ENCODE results near the gene APLP2. TPM values are rescaled to one million over a fixed set of nuclear protein-coding genes. Genes with fewer than 3 reads are reported as not detected.

Gene APLP2
- total RNA-seq, 3 donors from 2014 or later (not counting 1 experiment from before 2014, with no cell fraction given), result 99.8 to 119 (median 116) TPM

- no peak for TF ChIP-seq CTCF (IDR thresholded peaks at IDR 0.05)
- no peaks in the 10 kb centered on the region for H3K27me3 Mint-ChIP-seq (ENCODE audit: low read depth in 2 of 2)
- H3K27ac Mint-ChIP-seq, result peak overlapping the region; percentile 4
- Histone ChIP-seq H3K36me3 (ENCODE audit: control insufficient read depth, insufficient read depth, low read length) (no peaks in the 10 kb centered on the region), H3K27me3 (ENCODE audit: control insufficient read depth, insufficient read depth, low read length) (no peaks in the 10 kb centered on the region), H3K9me3 (ENCODE audit: control insufficient read depth, insufficient read depth, low read length) (no peaks in the 10 kb centered on the region), H3K27ac (ENCODE audit: low read length) (no peak overlapping the region), H3K4me1 (ENCODE audit: control insufficient read depth, insufficient read depth, low read length) (no peaks in the 10 kb centered on the region), H3K4me3 (ENCODE audit: low read length) (no peak overlapping the region)
- no peaks in the 10 kb centered on the region for H3K36me3 Mint-ChIP-seq
- intact Hi-C loops (cut with micrococcal nuclease), result no loop called here
- H3K4me3 Mint-ChIP-seq, result no peak overlapping the region
- DNase-seq, result no peak
- WGBS (ENCODE audit: insufficient coverage), result 69% methylated on average over 2 of the region's 4 CpGs
- peaks cover 32 to 42% of the 10 kb centered on the region in 2 donors for H3K4me1 Mint-ChIP-seq
- H3K9me3 Mint-ChIP-seq, result no peaks in the 10 kb centered on the region
- peak in 1 of 3 donors; percentile 53 for ATAC-seq
These were observed 24.9 kb downstream of the APLP2 start for GRCh38 chr11:130094614-130095013.

GRCh38 chr11:130095326-130095725 lies 25.6 kb downstream of the APLP2 start:
- H3K27me3 Mint-ChIP-seq (ENCODE audit: low read depth in 2 of 2), result no peaks in the 10 kb centered on the region
- Histone ChIP-seq H3K4me1 (ENCODE audit: control insufficient read depth, insufficient read depth, low read length) (no peaks in the 10 kb centered on the region), H3K27me3 (ENCODE audit: control insufficient read depth, insufficient read depth, low read length) (no peaks in the 10 kb centered on the region), H3K4me3 (ENCODE audit: low read length) (no peak overlapping the region), H3K27ac (ENCODE audit: low read length) (no peak overlapping the region), H3K36me3 (ENCODE audit: control insufficient read depth, insufficient read depth, low read length) (no peaks in the 10 kb centered on the region), H3K9me3 (ENCODE audit: control insufficient read depth, insufficient read depth, low read length) (no peaks in the 10 kb centered on the region)
- H3K4me3 Mint-ChIP-seq, result no peak overlapping the region
- peak overlapping the region in 1 of 2 donors; percentile 4 for H3K27ac Mint-ChIP-seq
- 63% methylated on average over 1 of the region's 1 CpG for WGBS (ENCODE audit: insufficient coverage)
- no peak for DNase-seq
- no peaks in the 10 kb centered on the region for H3K9me3 Mint-ChIP-seq
- no peaks in the 10 kb centered on the region for H3K36me3 Mint-ChIP-seq
- ATAC-seq, result no peak
- TF ChIP-seq CTCF (IDR thresholded peaks at IDR 0.05), result no peak
- peaks cover 30 to 45% of the 10 kb centered on the region in 2 donors for H3K4me1 Mint-ChIP-seq
- intact Hi-C loops (cut with micrococcal nuclease), result no loop called here

GRCh38 chr11:130096042-130096441 lies 26.3 kb downstream of the APLP2 start:
- Mint-ChIP-seq H3K36me3 (no peaks in the 10 kb centered on the region), H3K27me3 (ENCODE audit: low read depth in 2 of 2) (no peaks in the 10 kb centered on the region), H3K4me1 (peaks cover 30 to 50% of the 10 kb centered on the region in 2 donors), H3K4me3 (no peak overlapping the region), H3K9me3 (no peaks in the 10 kb centered on the region), H3K27ac (no peak overlapping the region)
- Histone ChIP-seq H3K9me3 (ENCODE audit: control insufficient read depth, insufficient read depth, low read length) (no peaks in the 10 kb centered on the region), H3K36me3 (ENCODE audit: control insufficient read depth, insufficient read depth, low read length) (no peaks in the 10 kb centered on the region), H3K27me3 (ENCODE audit: control insufficient read depth, insufficient read depth, low read length) (no peaks in the 10 kb centered on the region), H3K4me1 (ENCODE audit: control insufficient read depth, insufficient read depth, low read length) (no peaks in the 10 kb centered on the region), H3K27ac (ENCODE audit: low read length) (no peak overlapping the region), H3K4me3 (ENCODE audit: low read length) (no peak overlapping the region)
- WGBS (ENCODE audit: insufficient coverage), result 97% methylated on average over 2 of the region's 2 CpGs
- no peak for TF ChIP-seq CTCF (IDR thresholded peaks at IDR 0.05)
- ATAC-seq, result no peak
- intact Hi-C loops (cut with micrococcal nuclease), result no loop called here
- no peak for DNase-seq

- Histone ChIP-seq H3K36me3 (ENCODE audit: control insufficient read depth, insufficient read depth, low read length) (no peaks in the 10 kb centered on the region), H3K9me3 (ENCODE audit: control insufficient read depth, insufficient read depth, low read length) (no peaks in the 10 kb centered on the region), H3K27me3 (ENCODE audit: control insufficient read depth, insufficient read depth, low read length) (no peaks in the 10 kb centered on the region), H3K27ac (ENCODE audit: low read length) (no peak overlapping the region), H3K4me3 (ENCODE audit: low read length) (no peak overlapping the region), H3K4me1 (ENCODE audit: control insufficient read depth, insufficient read depth, low read length) (no peaks in the 10 kb centered on the region)
- no peak for TF ChIP-seq CTCF (IDR thresholded peaks at IDR 0.05)
- Mint-ChIP-seq H3K4me3 (no peak overlapping the region), H3K4me1 (peaks cover 30 to 50% of the 10 kb centered on the region in 2 donors), H3K27ac (no peak overlapping the region), H3K9me3 (no peaks in the 10 kb centered on the region), H3K27me3 (ENCODE audit: low read depth in 2 of 2) (no peaks in the 10 kb centered on the region), H3K36me3 (no peaks in the 10 kb centered on the region)
- intact Hi-C loops (cut with micrococcal nuclease), result no loop called here
- DNase-seq, result no peak
- 90% methylated on average over 2 of the region's 2 CpGs for WGBS (ENCODE audit: insufficient coverage)
- ATAC-seq, result no peak
These were observed 27.1 kb downstream of the APLP2 start for GRCh38 chr11:130096823-130097222.

Measured in natural killer cell (primary cell).